ENCODE data around the gene SPON1. TPM values are rescaled to one million over a fixed set of nuclear protein-coding genes. Genes with fewer than 3 reads are reported as not detected.
"Not testable (repeated sequence)": the region's sequence is repeated elsewhere in the genome, so short reads cannot be mapped to it uniquely, and the experiment has no call there.

The SPON1 gene
- total RNA-seq, 6 experiments from 2014 or later: not detected

DNA sequence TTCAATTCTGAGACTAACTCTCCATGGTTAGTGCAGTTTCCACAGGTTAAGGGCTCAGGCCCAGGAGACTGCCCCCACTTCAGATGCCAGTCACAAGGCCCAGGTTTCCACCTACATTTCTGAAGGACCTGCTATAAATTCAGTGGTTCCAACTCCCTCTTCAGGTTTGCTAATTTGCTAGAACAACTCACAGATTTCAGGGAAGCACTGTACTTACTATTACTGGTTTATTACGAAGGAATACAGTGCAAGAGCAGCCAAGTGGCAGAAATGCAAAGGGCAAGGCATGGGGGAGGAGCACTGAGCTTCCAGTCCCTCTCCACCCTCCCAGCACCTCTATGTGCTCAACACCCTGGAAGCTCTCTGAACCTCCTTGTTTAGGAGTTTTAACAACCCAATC, 39.3 kb upstream of the SPON1 start:
- Mint-ChIP-seq H3K4me3 (no peak overlapping the region), H3K27me3 (ENCODE audit: insufficient read depth) (peaks cover 8% of the 10 kb centered on the region; the same call in 1 of the 2 replicates)
- TF ChIP-seq, protein P1, sequence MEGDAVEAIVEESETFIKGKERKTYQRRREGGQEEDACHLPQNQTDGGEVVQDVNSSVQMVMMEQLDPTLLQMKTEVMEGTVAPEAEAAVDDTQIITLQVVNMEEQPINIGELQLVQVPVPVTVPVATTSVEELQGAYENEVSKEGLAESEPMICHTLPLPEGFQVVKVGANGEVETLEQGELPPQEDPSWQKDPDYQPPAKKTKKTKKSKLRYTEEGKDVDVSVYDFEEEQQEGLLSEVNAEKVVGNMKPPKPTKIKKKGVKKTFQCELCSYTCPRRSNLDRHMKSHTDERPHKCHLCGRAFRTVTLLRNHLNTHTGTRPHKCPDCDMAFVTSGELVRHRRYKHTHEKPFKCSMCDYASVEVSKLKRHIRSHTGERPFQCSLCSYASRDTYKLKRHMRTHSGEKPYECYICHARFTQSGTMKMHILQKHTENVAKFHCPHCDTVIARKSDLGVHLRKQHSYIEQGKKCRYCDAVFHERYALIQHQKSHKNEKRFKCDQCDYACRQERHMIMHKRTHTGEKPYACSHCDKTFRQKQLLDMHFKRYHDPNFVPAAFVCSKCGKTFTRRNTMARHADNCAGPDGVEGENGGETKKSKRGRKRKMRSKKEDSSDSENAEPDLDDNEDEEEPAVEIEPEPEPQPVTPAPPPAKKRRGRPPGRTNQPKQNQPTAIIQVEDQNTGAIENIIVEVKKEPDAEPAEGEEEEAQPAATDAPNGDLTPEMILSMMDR (IDR thresholded peaks at IDR 0.05): no peak

DNA sequence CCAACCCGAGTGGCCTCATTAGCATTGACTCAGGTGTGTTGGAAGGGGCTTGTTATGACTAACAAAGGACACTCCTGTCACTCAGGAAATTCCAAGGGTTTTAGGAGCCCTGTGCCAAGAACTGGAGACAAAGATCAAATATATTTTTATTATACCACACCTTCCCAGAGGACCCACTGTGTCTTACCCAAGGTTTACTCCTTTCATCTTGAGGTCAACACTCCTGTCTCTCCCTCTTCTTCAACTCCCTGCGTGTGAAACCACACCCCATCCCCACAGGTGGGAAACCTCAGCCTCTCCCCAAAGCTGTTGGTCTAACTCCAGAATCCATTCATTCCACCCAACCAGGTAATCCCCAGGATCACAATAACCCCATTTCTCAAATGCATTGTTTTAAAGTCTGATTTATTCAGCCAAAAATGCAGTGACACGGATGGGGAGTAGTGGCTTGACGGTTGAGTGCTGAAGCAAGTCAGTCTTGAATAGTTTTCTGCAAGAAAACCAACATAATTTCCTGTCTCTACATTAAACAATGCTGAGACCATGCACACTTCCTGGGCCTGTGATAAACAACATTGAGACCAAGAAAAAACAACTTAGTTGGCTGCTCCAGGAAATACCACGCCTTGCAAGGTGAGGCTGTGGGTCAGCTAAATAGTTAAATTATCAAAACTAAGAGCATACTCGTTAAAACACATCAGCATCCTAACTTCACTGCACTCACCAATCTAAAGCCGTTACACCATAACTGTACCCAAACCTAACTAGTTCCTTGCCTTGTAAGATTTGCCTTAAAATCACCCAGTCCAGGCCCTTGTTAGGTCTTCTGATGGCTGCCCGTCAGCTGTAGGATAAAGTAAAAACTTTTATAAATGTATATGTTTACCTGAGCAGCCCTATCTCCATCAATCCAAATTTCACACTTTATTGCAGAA, 38.5 kb upstream of the SPON1 start:
- no peaks in the 10 kb centered on the region for H3K9me3 Mint-ChIP-seq
- no peak overlapping the region for H3K27ac Mint-ChIP-seq
- H3K4me1 Mint-ChIP-seq (ENCODE audit: low read depth): peaks cover 6% of the 10 kb centered on the region
- no peaks in the 10 kb centered on the region for H3K36me3 Mint-ChIP-seq (ENCODE audit: low read depth)
- TF ChIP-seq, protein P1 (IDR thresholded peaks at IDR 0.05): no peak
- DNase-seq: no peak
- H3K4me3 Mint-ChIP-seq: no peak overlapping the region
- peaks cover 8% of the 10 kb centered on the region; the same call in 1 of the 2 replicates for H3K27me3 Mint-ChIP-seq (ENCODE audit: insufficient read depth)

More for the DNA sequence above, 39.3 kb upstream of the SPON1 start:
- H3K36me3 Mint-ChIP-seq (ENCODE audit: low read depth): no peaks in the 10 kb centered on the region
- no peaks in the 10 kb centered on the region for H3K9me3 Mint-ChIP-seq
- no peaks in the 10 kb centered on the region for H3K4me1 Mint-ChIP-seq (ENCODE audit: low read depth)
- DNase-seq: no peak
- H3K27ac Mint-ChIP-seq: no peak overlapping the region

DNA sequence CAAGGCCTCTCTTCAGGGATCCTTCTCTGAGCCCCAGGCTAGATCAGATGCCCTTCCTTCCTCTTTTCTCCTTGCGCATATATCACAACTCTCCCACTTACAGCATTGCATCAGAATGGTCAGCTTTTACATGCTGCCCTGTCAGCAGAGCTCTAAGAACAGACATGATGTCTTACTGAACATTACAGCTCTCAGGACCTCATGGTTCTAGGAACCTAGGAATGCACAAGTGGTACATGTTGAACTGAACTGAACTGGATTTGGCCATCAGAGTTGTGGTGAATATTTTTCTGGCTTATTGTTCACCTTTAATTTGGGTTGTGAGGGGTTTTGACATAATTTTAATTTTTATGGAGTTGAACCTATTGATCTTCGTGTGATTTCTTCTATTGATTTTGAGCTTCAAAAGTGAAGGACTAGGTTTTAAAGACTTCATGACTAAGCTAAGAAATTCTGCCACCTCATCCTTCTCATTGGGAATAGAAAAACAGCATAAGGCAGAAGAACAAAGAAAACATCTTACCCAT, 37.7 kb upstream of the SPON1 start:
- no peak for DNase-seq
- no peaks in the 10 kb centered on the region for H3K36me3 Mint-ChIP-seq (ENCODE audit: low read depth)
- H3K9me3 Mint-ChIP-seq: no peaks in the 10 kb centered on the region
- H3K27ac Mint-ChIP-seq: no peak overlapping the region
- peaks cover 12% of the 10 kb centered on the region for H3K4me1 Mint-ChIP-seq (ENCODE audit: low read depth)
- TF ChIP-seq, protein P1 (IDR thresholded peaks at IDR 0.05): no peak
- no peak overlapping the region for H3K4me3 Mint-ChIP-seq
- H3K27me3 Mint-ChIP-seq (ENCODE audit: insufficient read depth): peaks cover 8% of the 10 kb centered on the region

DNA sequence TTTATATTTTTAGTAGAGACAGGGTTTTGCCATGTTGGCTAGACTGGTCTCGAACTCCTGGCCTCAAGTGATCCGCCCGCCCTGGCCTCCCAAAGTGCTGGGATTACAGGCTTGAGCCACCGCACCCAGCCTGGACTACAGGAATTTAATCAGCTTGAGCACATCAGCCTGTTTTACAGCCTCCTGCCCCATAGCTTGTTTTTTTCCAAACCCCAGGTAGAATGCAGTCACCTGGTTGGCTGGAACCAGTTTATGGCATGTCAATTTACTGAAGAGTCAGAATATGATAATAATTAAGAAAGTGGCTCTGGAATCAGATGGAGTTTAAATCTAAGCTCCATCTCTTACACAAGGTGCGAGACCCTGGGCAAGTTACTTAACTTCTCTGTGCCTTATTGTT, 36.2 kb upstream of the SPON1 start:
- peaks cover 12% of the 10 kb centered on the region for H3K4me1 Mint-ChIP-seq (ENCODE audit: low read depth)
- not testable (repeated sequence) for H3K36me3 Mint-ChIP-seq (ENCODE audit: low read depth); H3K27ac Mint-ChIP-seq; H3K9me3 Mint-ChIP-seq; DNase-seq; H3K27me3 Mint-ChIP-seq (ENCODE audit: insufficient read depth); H3K4me3 Mint-ChIP-seq

DNA sequence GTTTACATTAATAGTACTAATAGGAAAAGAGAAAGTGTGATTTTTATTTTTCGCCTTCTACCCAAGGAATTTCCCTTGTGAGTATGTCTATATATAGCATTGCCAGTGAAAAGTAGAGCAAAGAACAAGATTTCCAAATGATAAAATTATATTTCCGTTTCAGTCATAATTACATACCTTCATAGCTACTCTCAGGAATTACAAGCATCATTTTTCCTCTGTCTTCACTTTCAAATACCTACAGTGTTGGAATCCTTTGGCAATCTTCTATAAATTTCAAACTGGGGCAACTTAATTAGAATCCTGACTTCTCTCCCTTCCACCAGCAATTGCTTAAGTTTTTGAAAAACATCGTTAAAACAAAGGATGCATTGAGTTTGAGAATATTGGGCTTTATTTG, 35.5 kb upstream of the SPON1 start:
- peaks cover 12% of the 10 kb centered on the region for H3K4me1 Mint-ChIP-seq (ENCODE audit: low read depth)
- TF ChIP-seq, protein P1 (IDR thresholded peaks at IDR 0.05): no peak
- H3K4me3 Mint-ChIP-seq: no peak overlapping the region
- H3K27me3 Mint-ChIP-seq (ENCODE audit: insufficient read depth): peaks cover 3% of the 10 kb centered on the region
- no peaks in the 10 kb centered on the region for H3K9me3 Mint-ChIP-seq
- H3K36me3 Mint-ChIP-seq (ENCODE audit: low read depth): no peaks in the 10 kb centered on the region
- no peak for DNase-seq
- no peak overlapping the region for H3K27ac Mint-ChIP-seq

DNA sequence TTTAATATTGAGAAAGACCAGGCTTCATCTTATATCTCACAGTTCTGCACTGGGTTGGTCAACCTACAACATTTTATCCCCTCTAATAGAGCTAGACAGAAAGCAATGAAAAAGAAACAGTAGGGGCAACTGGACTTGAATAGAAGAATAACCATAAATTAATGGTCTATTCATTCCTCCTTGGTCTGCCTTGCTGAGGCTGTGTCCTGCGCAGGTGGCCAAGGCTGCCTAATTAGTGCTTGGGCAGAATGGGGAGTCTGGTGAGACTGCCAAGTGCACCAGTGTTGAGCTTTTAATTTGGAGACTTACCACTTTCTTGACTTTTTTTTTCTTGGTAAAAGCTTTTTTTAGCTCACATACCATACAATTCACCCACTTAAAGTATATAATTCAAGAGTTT, 35.0 kb upstream of the SPON1 start:
- TF ChIP-seq, protein P1 (IDR thresholded peaks at IDR 0.05): no peak
- Mint-ChIP-seq H3K4me3 (no peak overlapping the region), H3K9me3 (no peaks in the 10 kb centered on the region), H3K27me3 (ENCODE audit: insufficient read depth) (peaks cover 3% of the 10 kb centered on the region), H3K36me3 (ENCODE audit: low read depth) (no peaks in the 10 kb centered on the region), H3K27ac (no peak overlapping the region), H3K4me1 (ENCODE audit: low read depth) (peaks cover 12% of the 10 kb centered on the region)
- DNase-seq: no peak
